Measurements from ENCODE around the gene BTD.

The BTD gene, protein sequence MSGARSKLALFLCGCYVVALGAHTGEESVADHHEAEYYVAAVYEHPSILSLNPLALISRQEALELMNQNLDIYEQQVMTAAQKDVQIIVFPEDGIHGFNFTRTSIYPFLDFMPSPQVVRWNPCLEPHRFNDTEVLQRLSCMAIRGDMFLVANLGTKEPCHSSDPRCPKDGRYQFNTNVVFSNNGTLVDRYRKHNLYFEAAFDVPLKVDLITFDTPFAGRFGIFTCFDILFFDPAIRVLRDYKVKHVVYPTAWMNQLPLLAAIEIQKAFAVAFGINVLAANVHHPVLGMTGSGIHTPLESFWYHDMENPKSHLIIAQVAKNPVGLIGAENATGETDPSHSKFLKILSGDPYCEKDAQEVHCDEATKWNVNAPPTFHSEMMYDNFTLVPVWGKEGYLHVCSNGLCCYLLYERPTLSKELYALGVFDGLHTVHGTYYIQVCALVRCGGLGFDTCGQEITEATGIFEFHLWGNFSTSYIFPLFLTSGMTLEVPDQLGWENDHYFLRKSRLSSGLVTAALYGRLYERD

DNA sequence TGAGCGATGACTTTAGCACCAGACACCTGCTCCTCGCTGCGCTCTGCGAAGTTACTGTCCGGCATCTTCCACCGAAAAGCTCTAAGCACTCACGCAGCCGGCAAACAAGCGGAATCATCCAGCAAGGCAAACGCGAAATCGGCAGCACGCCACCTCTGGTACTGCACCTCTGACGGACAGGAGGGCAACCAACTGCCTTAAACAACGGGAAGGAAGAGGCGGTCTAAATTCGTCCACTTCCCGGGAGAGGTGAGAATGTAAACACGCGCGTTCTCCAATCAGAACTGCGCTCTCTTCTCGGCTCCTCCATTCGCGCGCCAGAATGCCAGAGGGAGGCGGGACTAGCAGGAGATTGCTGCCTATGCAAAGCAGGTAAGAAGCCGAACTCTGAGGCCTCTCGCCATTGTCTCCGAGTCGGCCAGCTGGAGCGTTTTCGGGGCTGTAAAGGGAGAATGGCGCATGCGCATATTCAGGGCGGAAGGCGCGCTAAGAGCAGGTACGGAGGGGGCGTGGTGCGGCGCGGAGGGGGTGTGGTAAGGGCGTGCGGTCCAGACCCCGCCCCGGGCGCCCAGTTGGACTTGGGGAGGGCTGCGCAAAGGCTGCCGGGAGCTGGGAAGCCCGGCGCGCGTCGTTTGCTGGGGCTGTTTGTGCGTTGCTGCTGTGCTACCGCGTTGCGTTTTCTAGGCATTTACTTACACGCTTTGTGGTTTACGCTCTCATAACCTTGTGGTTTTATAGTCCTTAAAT is at the start of gene BTD, which contains the start of gene HACL1:
Gene BTD (plus strand): TSS at position 347 of the 747 bp plus-strand sequence. CDS start 33,695 bp downstream, outside the sequence.
Gene HACL1 (minus strand): TSS at position 171 of the 747 bp plus-strand sequence. CDS start 106 bp downstream, at position 65.
- peak; percentile 96 for DNase-seq (ENCODE audit: low spot score)

DNA sequence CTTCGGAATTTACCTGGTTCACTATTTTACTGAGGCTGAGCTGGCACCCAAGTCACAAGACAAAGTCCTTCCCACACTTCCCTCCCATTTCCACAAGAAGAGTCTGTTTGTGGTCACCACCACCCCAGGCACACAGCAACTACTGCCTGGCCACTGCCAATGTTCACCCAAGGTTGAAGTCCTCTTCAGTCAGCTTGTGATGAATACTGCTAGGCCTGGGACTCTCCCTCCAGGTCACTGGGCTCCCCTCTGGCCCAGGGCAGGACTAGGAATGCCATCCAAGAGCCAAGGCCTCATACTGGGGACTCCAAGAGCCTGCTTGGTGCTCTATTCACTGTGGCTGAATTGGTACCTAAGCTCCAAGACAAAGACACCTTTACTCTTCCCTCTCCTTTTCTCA is 49.6 kb upstream of the BTD start:
- DNase-seq (ENCODE audit: low spot score): no peak

DNA sequence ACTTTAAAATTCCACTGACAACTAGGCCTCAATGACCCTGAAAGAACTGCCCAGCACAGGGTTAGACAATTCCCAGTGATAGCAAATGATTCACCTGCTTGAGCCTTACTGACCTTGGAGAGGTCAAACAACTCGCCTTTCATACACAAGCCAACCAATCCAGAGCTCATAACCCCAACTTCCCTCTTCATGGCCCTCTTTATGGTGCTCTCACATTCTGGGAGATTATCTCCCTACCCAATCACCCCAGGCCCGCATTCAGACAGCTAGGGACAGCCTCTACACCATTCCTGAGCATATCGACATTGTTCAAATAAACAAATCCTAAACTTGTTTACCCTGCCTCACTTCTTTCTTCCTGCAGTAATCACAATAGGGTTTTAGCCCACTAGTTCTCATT is 47.8 kb upstream of the BTD start:
- DNase-seq (ENCODE audit: low spot score): no peak

DNA sequence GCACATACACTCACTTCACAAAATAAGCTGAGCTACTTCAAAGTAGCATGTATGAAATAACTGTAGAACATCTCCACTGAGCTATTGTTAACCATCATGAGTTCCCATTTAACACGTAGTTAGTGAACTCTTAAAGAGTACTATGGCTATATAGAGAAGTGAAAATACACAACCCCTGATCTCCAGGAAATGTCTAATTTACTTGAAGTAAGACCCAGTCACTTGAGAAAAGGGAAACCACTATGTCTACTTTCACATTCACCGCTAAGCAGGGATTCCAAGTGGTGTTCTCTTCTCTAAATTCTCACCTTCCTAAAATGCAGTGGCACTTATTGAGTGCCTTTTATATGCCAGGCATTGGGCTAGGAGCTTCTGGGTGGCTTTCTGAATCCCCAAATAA is 45.0 kb upstream of the BTD start:
- no peak for DNase-seq (ENCODE audit: low spot score)

DNA sequence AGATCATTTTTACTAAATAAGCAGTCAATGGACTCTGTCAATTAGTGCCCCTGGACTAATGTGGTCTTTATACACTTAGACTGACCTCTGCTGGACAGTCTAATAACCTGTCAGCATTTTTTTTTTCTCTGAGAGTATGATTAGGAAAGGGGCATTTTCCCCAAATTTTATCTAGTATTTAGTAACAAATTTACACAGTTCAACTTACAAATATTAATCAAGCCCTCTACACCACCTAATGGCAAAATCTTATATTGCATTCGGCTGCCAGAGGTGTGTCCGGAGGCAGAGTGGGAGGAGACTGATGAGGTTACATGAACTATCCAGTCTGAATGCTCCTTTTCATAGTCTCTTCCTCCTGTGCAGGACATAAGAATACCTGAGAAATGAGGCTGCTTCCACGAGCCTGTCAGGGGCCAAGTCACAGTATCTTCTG is 44.0 kb upstream of the BTD start:
- DNase-seq (ENCODE audit: low spot score): peak; percentile 72

DNA sequence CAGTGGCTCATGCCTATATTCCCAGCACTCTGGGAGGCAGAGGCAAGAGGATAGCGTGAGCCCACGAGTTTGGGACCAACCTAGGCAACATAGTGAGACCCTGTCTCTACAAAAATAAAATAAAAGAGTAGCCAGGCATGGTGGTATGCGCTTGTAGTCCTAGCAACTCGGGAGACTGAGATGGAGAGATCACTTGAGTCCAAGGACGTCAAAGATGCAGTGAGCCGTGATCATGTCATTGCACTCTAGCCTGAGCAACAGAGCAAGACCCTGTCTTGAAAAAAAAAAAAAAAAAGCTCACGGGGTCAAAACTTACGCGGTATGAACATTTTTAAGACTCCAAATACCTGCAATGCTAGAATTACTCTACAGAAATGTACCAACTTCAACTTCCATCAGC is 43.0 kb upstream of the BTD start:
- DNase-seq (ENCODE audit: low spot score): no peak

DNA sequence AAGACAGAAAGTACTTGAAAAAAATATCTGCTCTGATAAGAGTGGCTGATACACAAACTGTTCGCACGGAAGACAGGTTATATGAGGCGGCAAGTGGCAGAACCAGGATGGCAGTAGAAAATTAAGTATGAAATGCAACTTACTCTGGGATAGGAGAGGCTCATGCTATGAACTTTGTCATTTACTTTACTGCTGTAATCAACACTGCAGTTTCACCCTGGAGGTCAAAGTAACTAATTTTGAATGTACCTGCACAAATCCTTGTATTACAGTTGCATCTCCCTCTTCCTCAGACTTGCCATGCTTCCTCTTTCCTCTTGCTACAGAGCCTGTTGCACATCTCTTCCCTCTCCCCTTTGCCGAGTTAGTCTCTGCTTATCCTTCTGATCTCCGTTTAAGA is 39.0 kb upstream of the BTD start:
- no peak for DNase-seq (ENCODE audit: low spot score)

DNA sequence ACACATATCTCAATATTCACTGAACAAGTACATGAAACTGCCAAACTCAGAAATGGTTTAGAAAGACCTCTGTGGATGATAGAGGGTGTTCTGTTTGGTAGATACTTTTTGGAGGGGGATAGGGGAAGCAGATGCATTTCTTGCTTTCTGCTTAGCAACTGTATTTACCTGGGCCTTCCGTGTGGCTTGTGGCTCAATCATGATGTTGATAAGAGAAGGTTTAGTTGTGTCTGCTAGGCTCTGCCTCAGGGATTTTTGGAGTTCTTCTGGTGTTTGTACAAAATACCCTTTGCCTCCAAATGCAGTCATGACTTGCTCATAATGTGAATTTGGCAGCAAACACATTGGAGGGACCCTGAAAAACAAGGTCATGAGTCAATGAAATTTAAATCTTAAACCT is 38.4 kb upstream of the BTD start:
- no peak for DNase-seq (ENCODE audit: low spot score)

DNA sequence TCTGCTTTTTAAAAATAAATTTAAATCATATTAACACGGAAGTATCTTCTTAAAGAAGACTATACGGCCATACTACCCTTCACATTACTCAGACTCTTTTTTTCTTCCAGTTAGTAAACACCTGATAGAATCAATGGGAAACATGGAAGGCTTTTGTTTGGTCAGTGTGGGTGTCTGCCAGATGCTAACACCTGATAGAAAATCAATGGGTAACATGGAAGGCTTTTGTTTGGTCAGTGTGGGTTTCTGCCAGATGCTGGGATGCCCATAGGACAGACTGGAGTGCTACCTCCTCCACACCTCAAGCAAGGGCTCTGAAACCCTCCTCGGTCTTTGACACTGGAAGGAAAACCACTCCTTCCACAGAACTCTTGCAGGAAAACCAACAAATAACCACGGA is 29.4 kb upstream of the BTD start:
- DNase-seq (ENCODE audit: low spot score): no peak

DNA sequence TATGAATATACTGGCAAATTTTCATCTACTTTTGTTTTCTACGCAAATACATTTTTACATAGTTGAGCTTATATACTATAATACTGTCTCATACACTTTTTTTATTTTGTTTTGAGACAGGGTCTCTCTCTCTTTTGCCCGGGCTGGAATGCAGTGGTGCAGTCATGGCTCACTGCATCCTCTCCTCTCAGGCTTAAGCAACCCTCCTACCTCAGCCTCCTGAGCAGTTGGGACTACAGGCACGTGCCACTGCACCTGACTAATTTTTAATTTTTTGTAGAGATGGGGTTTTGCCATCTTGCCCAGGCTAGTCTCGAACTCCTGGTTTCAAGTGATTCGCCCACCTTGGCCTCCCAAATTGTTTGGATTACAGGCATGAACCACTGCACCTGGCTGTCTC is 26.1 kb upstream of the BTD start:
- no peak for DNase-seq (ENCODE audit: low spot score)

DNA sequence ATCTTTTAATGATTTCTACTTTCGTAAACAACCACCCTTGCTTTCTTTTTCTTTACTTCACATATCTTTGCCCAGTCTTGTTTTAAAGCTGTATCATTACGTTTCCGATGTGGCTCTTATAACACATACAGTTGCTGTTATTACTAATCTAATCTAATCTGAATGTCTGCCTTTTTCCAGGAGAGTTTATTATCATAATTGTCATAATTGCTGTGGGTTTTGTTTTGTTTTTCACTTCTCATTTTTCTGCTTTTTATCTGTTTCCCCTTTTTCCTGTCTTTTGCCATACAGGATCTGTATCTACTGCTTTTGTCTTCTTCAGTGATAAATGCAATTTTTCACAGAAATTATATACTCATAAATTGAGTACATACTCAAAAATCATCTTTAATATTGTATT is 25.1 kb upstream of the BTD start:
- DNase-seq (ENCODE audit: low spot score): no peak

DNA sequence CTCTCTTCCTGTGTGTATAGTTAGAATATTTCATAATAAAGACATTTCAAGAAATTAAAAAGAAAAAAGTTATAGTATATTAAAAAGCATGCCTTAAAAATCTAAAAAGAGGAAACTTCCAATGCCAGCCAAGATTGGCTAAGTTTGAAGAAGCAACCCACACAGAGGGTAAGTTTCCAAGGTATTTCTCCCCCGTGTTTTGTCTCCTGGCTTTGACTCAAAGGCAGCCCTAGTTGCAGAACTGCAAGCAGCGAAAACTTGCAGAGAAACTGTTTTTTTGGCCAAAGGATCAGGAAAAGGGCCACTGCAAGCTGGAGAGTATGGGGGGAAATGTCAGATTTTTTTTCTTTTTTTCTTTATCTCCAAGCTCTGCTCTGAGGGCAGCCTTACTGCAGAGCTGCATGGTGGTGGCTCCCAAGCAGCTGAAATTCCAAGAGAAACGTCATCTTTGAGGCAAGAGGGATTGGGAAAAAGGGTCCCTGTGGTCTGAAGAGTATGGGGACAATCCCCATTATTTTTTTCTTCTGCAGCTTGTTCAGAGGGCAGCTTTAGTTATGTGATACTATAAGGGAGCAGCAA is 23.2 kb upstream of the BTD start:
- DNase-seq (ENCODE audit: low spot score): no peak

DNA sequence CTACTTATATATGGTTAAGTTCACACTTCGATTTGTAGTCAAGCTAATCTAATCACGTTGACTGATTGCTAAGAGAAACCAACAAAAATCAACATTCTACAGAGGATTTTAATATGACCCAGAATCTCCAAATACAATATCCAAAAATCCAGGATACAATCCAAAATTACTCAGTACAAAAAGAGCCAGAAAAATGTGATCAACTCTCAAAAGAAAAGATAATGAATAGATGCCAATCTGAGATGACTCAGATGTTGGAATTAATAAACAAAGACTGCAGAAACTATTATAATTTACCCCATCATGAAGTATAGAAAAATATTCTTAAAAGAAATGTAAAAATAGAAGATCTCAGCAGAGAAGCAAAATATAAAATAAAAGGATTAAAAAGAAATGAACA is 22.5 kb upstream of the BTD start:
- DNase-seq (ENCODE audit: low spot score): no peak

DNA sequence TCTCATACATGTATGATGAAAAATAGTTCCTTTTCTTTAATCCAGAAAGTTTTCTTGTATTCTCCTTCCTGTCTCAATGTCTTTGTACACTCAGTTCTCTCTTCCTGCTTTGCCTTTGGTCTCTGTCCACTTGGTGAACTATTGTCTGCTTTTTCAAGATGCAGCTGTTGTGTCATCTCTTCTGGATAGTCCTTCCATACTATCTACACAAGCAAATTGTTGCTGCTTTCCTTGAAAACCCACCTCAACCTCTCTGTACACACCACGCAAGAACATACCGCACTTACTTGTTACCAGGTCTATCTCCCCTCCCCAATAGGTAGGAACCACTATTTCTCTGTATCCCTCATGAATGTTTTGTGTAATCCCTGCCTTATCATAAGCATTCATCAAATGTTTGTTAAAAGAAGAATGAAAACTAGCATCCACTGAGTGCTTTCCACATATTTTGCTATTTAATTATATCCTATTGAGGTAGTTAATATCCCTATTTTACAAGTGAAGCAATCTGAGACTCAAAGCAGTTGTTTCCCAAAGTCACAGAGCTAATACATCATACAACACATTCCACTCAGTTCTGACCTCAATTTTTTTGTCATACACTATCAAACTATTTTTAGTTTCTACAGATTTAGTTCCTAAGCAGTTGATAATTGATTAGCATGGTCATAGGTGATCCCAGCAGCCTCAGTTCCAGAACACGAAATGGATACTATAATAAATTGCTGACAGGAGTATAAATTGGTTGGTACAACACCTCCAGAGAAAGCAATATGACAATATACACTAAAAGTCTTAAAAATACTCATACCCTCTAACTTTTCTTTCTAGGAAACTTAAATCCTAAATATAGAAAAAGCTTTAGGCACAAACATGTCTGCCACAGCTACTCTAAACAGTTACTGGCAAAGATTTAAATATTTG is 19.8 kb upstream of the BTD start:
- no peak for DNase-seq (ENCODE audit: low spot score)

DNA sequence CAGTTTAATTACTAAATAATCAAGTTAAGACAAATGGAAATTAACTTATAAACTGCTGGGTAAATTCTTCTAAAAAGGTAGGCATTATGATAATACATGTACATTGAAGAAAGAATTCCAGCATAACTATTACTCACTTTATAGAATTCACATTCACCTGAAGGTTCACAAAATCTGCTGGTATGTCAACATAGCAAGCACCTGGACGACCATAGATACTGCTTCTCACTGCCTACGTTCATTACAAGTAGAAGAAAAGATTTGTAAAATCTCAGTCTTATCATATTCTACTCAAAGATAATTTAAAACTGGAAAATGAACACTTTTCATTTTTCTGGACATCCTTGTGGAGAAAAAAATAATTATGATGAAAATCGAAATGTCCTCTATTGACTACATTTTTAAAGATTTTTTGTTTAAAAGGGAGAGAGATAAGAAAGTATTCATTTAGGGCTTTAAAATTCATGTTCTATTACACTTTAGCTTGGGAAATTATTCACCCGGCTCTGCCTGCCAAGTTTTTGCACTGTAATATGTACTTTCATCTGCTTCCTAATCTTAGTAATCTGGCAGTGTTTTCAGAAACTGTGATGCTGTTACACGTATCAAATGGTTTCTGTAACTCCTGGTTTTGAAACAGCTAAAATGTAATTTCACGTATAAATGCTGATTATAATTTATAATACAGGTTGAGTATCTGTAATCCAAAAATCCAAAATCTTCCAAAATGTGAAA is 16.3 kb upstream of the BTD start:
- no peak for DNase-seq (ENCODE audit: low spot score)

DNA sequence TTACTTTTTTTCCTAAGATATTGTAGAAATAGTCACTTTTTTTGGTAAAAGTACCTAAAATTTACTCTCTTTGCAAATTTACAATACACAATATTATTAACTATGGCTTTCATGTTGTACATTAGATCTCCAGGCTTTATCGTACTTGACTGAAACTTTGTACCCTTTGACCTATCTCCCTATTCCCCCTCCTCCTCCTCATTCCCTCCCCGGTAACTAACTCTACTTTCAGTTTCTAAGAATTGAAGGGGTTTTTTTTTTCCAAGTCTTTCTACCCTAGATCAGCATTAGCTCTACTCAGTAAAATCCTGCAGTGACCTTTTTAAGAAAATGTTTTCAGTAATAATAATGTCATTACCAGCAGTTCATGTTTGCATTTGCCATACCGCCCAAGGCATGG is 10.3 kb upstream of the BTD start:
- DNase-seq (ENCODE audit: low spot score): no peak

DNA sequence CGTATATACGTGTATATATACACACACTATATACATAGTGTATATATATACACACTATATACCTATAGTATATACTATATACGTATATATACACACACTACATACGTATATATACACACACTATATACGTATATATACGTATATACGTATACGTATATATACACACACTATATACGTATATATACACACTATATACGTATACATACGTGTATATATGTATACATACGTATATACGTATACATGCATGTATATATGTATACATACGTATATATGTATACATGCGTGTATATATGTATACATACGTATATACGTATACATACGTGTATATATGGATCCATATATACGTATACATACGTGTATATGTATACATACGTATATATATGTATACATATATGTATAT is 9.6 kb upstream of the BTD start:
- no peak for DNase-seq (ENCODE audit: low spot score)

DNA sequence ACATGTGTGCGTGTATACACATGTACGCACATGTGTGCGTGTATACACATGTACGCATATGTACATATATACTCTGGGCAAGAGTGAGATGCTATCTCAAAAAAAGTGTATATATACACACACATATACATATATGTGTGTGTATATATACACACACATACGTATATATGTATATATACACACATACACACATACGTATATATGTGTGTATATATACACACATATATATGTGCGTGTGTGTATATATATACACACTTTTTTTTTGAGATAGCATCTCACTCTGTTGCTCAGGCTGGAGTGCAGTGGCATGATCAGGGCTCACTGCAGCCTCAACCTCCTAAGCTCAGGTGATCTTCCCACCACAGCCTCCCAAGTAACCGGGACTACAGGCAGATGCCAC is 8.6 kb upstream of the BTD start:
- no peak for DNase-seq (ENCODE audit: low spot score)

DNA sequence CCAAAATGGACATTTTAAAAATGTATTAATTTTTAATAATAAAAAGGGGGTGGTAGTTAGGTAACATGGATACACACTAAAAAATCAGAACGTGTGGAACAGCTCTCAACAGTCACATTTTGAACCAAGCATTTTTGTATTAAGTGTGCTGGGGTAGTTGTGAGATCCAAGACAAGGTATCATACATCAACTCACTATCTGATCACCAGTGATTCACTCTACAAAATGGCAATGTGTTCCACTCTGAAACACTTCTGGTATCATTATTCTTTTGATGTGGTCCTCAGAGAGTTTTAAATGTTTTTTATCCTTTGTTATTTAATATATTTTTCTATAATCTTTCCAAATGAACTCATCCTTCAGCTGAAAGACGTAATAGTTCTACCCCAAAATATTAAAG is 5.6 kb upstream of the BTD start:
- no peak for DNase-seq (ENCODE audit: low spot score)

DNA sequence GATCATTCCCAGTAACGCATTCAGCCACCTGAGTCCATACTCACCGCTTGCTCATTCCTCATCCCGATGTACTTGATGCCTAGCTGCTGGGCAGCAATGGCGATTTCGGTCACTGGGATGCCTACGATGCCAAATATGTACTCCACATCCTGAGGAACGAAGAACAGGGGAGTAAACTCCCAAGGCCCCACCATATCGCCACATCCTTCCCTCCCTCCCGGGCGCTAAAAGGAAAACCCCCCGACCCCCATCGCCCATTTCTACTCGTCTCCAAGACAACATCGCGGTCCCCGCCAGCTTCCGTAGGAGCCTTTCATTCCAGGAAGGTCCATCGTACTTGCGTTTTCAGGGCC is 523 bp upstream of the BTD start:
- DNase-seq (ENCODE audit: low spot score): no peak

DNA sequence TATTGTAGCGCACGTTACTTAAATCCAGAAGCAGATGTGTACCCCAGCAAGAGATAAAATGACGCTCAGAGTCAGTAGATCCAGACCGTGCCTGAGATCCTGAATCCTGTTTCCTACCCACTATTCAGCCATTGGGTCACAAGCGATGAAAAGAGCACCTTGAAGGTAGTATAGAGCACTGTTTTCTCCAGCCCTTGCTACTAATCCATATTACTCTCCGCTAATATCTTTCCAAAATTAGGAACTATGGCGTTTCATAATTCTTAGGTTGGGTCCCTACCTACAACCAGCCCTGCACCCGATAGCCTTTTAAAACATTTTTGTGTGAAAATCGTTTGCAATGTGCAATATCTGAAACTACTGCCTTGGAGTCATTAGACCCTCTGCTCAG is 596 bp downstream of the BTD start:
- no peak for DNase-seq (ENCODE audit: low spot score)
